Measurements from ENCODE around the gene ADGRE3.

- peak; percentile 55 to 80 (median 66) for TF ChIP-seq CTCF (IDR thresholded peaks at IDR 0.05)
- TF ChIP-seq POLR2A (IDR thresholded peaks at IDR 0.05): no peak
Observed at GRCh38 chr19:14571695-14572490, 102.8 kb downstream of the ADGRE3 start, which contains the start of gene NDUFB7.
